H1 (cell line): ENCODE measurements around the gene GPX8. TPM values are rescaled to one million over a fixed set of nuclear protein-coding genes. Genes with fewer than 3 reads are reported as not detected.
A peak's percentile ranks its signal among the peaks of the same experiment; 100 is the strongest.

Experiments
- BCL11A ChIP-seq, 2 experiments: IDR thresholded peaks; one replicate each; pipeline ENCODE4 v1.6.1; 2011; ENCODE audit warnings: low read depth in 2 of 2, low read length in 2 of 2, mild to moderate bottlenecking in 2 of 2
- CBX5 ChIP-seq: fragments of 300-800, 300-1000 bp; sonication (generic); IDR thresholded peaks from 2 replicates; pipeline ENCODE4 v1.7.1; 2016; ENCODE audit warnings: antibody characterized with exemption, low read length, low read depth
- CHD7 ChIP-seq: fragments of 300-600 bp; sonication (generic); IDR thresholded peaks from 2 replicates; pipeline ENCODE4 v1.7.1; 2012; ENCODE audit warnings: low read length, moderate library complexity, mild to moderate bottlenecking, inconsistent platforms; ENCODE audit not compliant: insufficient replicate concordance
- EZH2 ChIP-seq: fragments of 200-600 bp; sonication (generic); IDR thresholded peaks from 2 replicates; pipeline ENCODE4 v1.7.1; 2012; ENCODE audit warnings: low read depth, mild to moderate bottlenecking, moderate library complexity, low read length, inconsistent platforms; ENCODE audit not compliant: severe bottlenecking
- HDAC2 ChIP-seq, 2 experiments: fragments of 300-600 bp in 1 of 2; sonication (generic) in 1 of 2; IDR thresholded peaks; 2 replicates each; pipeline ENCODE4 v1.6.1; 2011 to 2012; ENCODE audit warnings: low read depth in 2 of 2, low read length in 2 of 2, mild to moderate bottlenecking in 2 of 2, moderate library complexity in 2 of 2, borderline replicate concordance in 1 of 2, inconsistent platforms in 1 of 2
- JUND ChIP-seq: IDR thresholded peaks from 2 replicates; pipeline ENCODE4 v1.6.1; 2011; ENCODE audit warnings: mild to moderate bottlenecking, improper control_type of control experiment, low read length
- MAFK ChIP-seq: IDR thresholded peaks from 2 replicates; pipeline ENCODE4 v1.6.1; 2012; ENCODE audit warnings: low read depth, mild to moderate bottlenecking, improper control_type of control experiment, low read length
- RXRA ChIP-seq: IDR thresholded peaks from 2 replicates; pipeline ENCODE4 v1.6.1; 2011; ENCODE audit warnings: low read depth, mild to moderate bottlenecking, low read length, moderate library complexity; ENCODE audit not compliant: insufficient read depth
- SIRT6 ChIP-seq: IDR thresholded peaks from one replicate; pipeline ENCODE4 v1.7.1; 2012; ENCODE audit warnings: low read length, inconsistent platforms
- TBP ChIP-seq: IDR thresholded peaks from 2 replicates; pipeline ENCODE4 v1.6.1; 2011; ENCODE audit warnings: low read depth, low read length, improper control_type of control experiment
- polyA plus RNA-seq, 7 experiments: library from polyadenylated mRNA; depleted of rRNA in 3 of 7; stranded (reverse) in 5 of 7; unstranded in 2 of 7; fragments of >200 nt in 5 of 7; fragments of 200-250 nt in 2 of 7; gene quantifications; 1 replicate in 5 of 7; 2 replicates in 1 of 7; 4 replicates in 1 of 7; pipeline versions ENCODE4 v1.2.1 to v1.2.3, GENCODE V29; 2011 to 2013; ENCODE audit warnings: missing spikeins in 2 of 7, mixed read lengths in 2 of 7
- total RNA-seq: library from RNA; stranded (reverse); fragmentation: NEBNext Ultra II Directional; extraction: Animal tissue kit (Norgen Biotek cat#: 25700); gene quantifications from 2 replicates; pipeline ENCODE4 v1.2.1, GENCODE V29; 2021

Gene GPX8
- total and polyA plus RNA-seq, 2 of the 8 experiments (the other 6 are each of a cell fraction or from before 2014, with no cell fraction given), result 19.5 to 60.4 TPM

GRCh38 chr5:55159763-55160492 lies at the start of gene GPX8 (continued):
- peak; percentile 3 for TF ChIP-seq CHD7
- peak in 1 of 2 experiments; percentile 84; a peak in 1 of 4 replicates for TF ChIP-seq HDAC2 (IDR thresholded peaks at IDR 0.05; ENCODE audit: borderline replicate concordance in 1 of 2, low read depth in 2 of 2, low read length in 2 of 2)
- no peak for TF ChIP-seq CBX5
- peak; percentile 40; the same call in 1 of the 2 replicates for TF ChIP-seq JUND
- TF ChIP-seq TBP, result peak; percentile 71
- TF ChIP-seq BCL11A (IDR thresholded peaks at IDR 0.05; ENCODE audit: low read depth in 2 of 2, low read length in 2 of 2), result no peak
- TF ChIP-seq RXRA, result no peak
- no peak for TF ChIP-seq SIRT6
- TF ChIP-seq EZH2, result no peak
- no peak for TF ChIP-seq MAFK
